Mucosa of rectum (tissue), 2 donors: ENCODE data around the gene SEMA7A.

Experiments
- H3K27ac ChIP-seq, 2 donors: one replicate each; pipeline ENCODE4 v1.7.0; 2013; ENCODE audit warnings: inconsistent platforms in 2 of 2, low read depth in 2 of 2, low read length in 2 of 2
- H3K27me3 ChIP-seq, 2 donors: one replicate each; pipeline ENCODE4 v1.7.0; 2013; ENCODE audit warnings: low read length in 2 of 2; ENCODE audit not compliant: control insufficient read depth in 2 of 2, insufficient read depth in 2 of 2
- H3K36me3 ChIP-seq, 2 donors: one replicate each; pipeline ENCODE4 v1.7.0; 2013; ENCODE audit warnings: low read length in 2 of 2; ENCODE audit not compliant: control insufficient read depth in 2 of 2, insufficient read depth in 2 of 2
- H3K4me1 ChIP-seq, 2 donors: one replicate each; pipeline ENCODE4 v1.7.0; 2013; ENCODE audit warnings: low read length in 2 of 2, mild to moderate bottlenecking in 1 of 2; ENCODE audit not compliant: control insufficient read depth in 2 of 2, insufficient read depth in 2 of 2
- H3K4me3 ChIP-seq, 2 donors: one replicate each; pipeline ENCODE4 v1.7.0; 2013; ENCODE audit warnings: low read length in 2 of 2
- H3K9ac ChIP-seq, 2 donors: one replicate each; pipeline ENCODE4 v1.7.0; 2013; ENCODE audit warnings: low read length in 2 of 2, low read depth in 1 of 2, mild to moderate bottlenecking in 1 of 2
- H3K9me3 ChIP-seq, 2 donors: one replicate each; pipeline ENCODE4 v1.7.0; 2013; ENCODE audit warnings: low read length in 2 of 2; ENCODE audit not compliant: control insufficient read depth in 2 of 2
- donor health status: healthy.
- donor health status: Normal muscosa, but diverticular disease.

Gene SEMA7A

DNA sequence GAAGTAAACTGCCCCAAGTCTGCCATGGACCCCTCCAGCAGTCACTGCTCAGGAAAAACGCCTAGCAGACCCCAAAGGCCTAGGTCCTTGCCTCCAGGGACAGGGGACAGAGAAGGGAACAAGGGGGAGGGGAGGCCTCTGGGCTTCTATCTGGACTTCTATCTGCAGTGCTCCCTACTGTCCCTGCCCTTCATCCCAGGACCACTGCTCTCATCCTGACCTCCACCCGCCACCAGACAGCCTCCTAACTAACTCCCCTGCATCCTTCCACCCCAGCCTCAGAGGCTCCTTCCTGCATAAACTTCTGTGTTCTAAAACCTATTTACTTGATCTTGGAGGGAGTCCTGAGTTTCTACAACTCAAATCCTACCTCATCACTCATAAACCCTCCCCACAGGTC lies 25.4 kb downstream of the SEMA7A start:
- H3K27ac ChIP-seq: no peak overlapping the region
- H3K36me3 ChIP-seq: no peaks in the 10 kb centered on the region
- no peaks in the 10 kb centered on the region for H3K27me3 ChIP-seq
- H3K9ac ChIP-seq: no peak overlapping the region
- H3K4me3 ChIP-seq: no peak overlapping the region
- peaks cover 3% of the 10 kb centered on the region in 2 donors for H3K4me1 ChIP-seq
- no peaks in the 10 kb centered on the region for H3K9me3 ChIP-seq

DNA sequence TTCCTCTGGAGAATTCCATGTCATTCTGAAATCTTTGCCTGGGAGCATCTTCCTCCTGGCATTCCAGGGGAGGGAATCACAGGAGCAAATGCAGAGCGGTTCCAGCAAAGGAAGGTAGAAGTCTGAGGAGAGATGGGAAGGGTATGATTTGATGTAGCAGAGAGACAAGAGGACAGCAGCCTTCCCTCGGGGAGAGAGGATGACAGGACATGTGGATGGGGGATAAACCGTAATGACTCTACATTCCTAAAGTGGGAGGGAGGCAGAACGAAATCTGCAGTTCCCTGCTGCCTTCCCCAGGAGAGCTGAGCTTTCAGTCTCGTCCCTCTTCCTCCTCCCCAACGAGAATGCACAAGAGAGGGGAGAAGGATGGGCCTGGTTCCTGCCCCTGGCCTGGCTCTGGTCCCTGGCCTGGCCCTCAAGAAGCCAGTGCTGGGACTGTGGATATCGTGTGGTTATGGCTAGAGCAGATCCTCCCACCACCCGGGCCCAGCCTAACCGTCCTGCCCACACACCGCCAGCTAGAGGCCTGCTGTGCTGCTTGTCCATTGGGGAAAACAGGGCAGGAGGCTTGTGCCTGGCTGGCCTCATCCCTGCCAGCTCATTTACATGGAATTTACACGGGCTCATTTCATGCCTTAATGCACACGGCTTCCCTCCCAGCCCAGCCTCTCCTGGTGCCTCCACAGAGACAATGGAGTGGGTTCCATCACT lies 26.6 kb downstream of the SEMA7A start:
- Histone ChIP-seq H3K36me3 (no peaks in the 10 kb centered on the region), H3K27me3 (no peaks in the 10 kb centered on the region), H3K27ac (no peak overlapping the region), H3K4me3 (no peak overlapping the region), H3K4me1 (peaks cover 5 to 13% of the 10 kb centered on the region in 2 donors), H3K9me3 (no peaks in the 10 kb centered on the region), H3K9ac (no peak overlapping the region)

DNA sequence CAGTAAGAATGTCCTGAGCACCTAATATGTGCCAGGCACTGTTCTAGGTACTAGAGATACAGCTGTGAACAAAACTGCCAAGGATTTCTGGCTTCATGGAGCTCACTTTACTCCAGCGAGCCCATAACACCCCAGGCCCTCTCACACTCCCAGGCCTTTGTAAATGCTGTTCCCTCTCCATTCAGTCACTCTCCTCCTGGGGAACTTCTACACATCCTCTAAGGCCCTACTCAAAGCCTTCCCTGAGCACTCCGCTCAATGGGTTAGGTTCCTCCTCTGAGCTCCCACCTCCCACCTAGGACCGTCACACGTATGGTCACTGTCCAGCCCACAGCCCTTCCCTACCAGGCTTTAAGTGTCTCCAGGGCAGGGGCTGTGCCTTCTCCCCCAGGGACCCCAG lies 27.2 kb downstream of the SEMA7A start:
- H3K36me3 ChIP-seq: no peaks in the 10 kb centered on the region
- H3K4me1 ChIP-seq: peaks cover 5 to 14% of the 10 kb centered on the region in 2 donors
- no peaks in the 10 kb centered on the region for H3K27me3 ChIP-seq
- no peak overlapping the region for H3K27ac ChIP-seq
- H3K9me3 ChIP-seq: no peaks in the 10 kb centered on the region
- no peak overlapping the region for H3K9ac ChIP-seq
- H3K4me3 ChIP-seq: no peak overlapping the region

DNA sequence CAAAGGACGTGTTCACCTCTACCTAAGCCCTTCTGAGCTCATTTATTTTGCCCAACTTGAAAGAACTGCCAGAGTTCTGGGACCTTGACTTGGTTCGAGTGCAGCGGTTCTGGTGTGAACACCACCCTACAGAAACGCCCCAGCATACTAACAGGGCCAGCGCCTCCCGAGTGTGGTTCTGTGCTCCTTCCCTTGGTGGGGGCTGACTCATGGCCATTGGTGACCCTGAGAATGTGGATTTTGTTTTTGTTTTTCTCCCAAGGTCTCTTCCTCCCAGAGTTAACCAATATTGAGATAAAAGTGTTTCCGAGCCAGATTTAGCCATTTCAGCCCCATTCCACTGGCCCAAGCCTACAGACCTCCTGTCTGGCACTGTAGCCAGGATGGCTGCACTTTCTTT lies 27.9 kb downstream of the SEMA7A start:
- H3K27me3 ChIP-seq: no peaks in the 10 kb centered on the region
- no peaks in the 10 kb centered on the region for H3K9me3 ChIP-seq
- H3K9ac ChIP-seq: no peak overlapping the region
- H3K27ac ChIP-seq: no peak overlapping the region
- H3K4me3 ChIP-seq: no peak overlapping the region
- H3K4me1 ChIP-seq: peaks cover 5 to 20% of the 10 kb centered on the region in 2 donors
- H3K36me3 ChIP-seq: no peaks in the 10 kb centered on the region

DNA sequence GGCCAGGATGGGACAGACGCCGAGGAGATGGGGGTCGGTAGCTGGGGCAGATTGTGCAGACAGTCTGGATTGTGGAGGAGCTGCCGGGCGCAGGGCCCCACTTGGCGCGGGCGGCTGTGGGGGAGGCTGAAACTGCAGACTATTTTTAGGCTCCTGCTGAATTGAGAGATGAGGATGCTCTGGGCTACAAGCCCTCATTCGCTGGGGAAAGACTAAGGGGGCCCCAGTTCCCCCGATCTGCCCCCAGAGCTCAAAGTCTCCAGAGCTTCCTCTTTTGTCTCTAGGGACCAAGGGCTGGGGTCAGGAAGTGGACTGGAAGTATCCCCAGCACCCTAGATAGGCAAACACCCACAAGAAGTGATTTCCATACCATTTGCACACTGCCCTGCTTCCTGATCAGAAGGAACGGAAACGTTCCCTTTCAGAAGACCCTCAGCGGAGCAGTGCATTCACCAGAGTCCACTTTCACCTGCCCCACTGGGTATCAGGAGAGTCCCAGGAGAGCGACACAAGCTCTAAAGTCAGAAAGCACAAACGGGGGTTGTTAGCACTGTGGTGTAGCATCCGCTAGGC lies 29.7 kb downstream of the SEMA7A start:
- no peaks in the 10 kb centered on the region for H3K9me3 ChIP-seq
- H3K27me3 ChIP-seq: no peaks in the 10 kb centered on the region
- no peak overlapping the region for H3K9ac ChIP-seq
- H3K4me3 ChIP-seq: no peak overlapping the region
- peak overlapping the region in 1 of 2 donors; percentile 71 for H3K27ac ChIP-seq
- no peaks in the 10 kb centered on the region for H3K36me3 ChIP-seq
- H3K4me1 ChIP-seq: peaks cover 5 to 20% of the 10 kb centered on the region in 2 donors

DNA sequence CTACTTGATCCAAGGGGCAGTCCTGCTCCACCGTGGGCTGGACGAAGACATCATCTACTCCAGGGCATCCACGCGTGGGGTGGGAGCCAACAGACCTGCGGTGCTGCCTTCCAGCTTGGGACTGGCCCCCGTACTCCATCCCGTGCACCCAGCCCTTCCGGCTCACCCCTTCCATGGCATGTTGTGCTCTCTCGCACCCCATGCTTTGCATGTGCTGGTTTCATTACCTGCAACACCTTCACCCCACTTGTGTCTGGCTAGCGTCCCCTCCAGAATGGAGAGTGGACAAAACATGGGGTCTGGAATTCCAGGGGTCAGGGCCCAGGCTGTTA lies 30.2 kb downstream of the SEMA7A start:
- Histone ChIP-seq H3K27ac (peak overlapping the region in 1 of 2 donors; percentile 71), H3K9ac (peak overlapping the region in 1 of 2 donors; percentile 6)

DNA sequence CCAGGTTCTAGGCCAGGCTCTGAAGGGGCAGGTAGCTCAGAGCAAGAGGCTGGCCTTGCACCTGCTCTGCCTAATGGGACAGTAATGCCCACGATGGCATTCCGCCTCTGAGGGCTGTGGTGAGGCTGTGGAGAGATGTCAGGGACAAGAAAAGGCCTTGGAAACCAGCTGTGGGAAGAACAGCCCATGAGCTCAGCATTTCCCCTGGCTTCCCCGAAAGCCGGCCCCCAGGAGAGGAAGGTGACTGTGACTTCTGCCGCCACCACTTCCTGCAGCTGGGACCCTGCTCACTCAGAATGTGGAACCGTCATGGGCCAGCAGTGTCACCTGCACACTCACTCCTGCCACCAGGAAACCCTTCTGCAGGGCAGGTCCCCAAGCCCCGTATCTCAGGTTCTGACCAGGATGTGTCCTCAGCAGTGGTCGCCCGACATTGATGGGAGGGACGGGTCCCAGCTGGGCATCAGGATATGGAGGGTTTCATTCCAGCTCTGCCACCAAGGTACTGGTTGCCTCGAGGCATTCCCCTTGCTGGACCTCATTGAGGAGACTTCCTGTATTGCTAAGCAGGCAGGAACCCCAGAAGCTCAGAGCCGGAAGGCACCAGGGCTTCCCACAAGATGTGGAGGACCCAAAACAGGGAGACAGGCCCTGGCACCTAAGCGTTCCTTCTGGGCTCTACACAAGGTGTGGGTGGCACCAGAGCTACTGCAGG lies 30.7 kb downstream of the SEMA7A start:
- H3K27ac ChIP-seq: peak overlapping the region in 1 of 2 donors; percentile 71
- H3K9me3 ChIP-seq: no peaks in the 10 kb centered on the region
- H3K4me1 ChIP-seq: peaks cover 5 to 20% of the 10 kb centered on the region in 2 donors
- peak overlapping the region in 1 of 2 donors; percentile 37 for H3K4me3 ChIP-seq
- H3K9ac ChIP-seq: no peak overlapping the region
- no peaks in the 10 kb centered on the region for H3K36me3 ChIP-seq
- H3K27me3 ChIP-seq: no peaks in the 10 kb centered on the region

More for the DNA sequence above, 30.2 kb downstream of the SEMA7A start:
- H3K9me3 ChIP-seq: no peaks in the 10 kb centered on the region
- peak overlapping the region in 1 of 2 donors; percentile 37 for H3K4me3 ChIP-seq
- peaks cover 5 to 20% of the 10 kb centered on the region in 2 donors for H3K4me1 ChIP-seq
- no peaks in the 10 kb centered on the region for H3K27me3 ChIP-seq
- no peaks in the 10 kb centered on the region for H3K36me3 ChIP-seq

DNA sequence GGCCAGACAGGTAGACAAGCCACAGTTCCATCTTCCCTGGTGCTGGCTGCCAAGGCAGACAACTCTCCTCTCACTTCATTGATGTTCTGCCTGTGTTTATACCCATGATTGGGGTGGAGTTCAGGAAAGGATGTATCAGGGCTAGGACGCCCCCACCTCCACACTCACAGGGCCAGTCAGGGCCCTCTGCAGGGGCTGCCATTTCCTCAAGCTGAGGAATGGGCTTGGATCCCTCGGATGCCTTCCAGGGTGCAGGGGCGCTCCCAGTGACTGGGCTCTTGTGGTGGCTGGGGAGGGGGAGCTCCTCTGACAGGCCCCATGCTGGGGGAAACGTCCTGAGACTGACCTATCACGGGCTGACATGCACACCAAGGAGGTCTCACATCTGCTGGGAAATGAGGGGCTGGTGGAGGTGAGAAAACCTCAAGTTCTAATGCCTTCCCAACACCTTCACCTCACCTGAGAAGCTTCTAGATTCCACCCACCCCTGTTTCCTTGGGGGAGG lies 31.4 kb downstream of the SEMA7A start:
- Histone ChIP-seq H3K36me3 (no peaks in the 10 kb centered on the region), H3K9ac (no peak overlapping the region), H3K27ac (peak overlapping the region in 1 of 2 donors; percentile 52), H3K4me3 (no peak overlapping the region), H3K4me1 (peaks cover 5 to 20% of the 10 kb centered on the region in 2 donors), H3K27me3 (no peaks in the 10 kb centered on the region), H3K9me3 (no peaks in the 10 kb centered on the region)

DNA sequence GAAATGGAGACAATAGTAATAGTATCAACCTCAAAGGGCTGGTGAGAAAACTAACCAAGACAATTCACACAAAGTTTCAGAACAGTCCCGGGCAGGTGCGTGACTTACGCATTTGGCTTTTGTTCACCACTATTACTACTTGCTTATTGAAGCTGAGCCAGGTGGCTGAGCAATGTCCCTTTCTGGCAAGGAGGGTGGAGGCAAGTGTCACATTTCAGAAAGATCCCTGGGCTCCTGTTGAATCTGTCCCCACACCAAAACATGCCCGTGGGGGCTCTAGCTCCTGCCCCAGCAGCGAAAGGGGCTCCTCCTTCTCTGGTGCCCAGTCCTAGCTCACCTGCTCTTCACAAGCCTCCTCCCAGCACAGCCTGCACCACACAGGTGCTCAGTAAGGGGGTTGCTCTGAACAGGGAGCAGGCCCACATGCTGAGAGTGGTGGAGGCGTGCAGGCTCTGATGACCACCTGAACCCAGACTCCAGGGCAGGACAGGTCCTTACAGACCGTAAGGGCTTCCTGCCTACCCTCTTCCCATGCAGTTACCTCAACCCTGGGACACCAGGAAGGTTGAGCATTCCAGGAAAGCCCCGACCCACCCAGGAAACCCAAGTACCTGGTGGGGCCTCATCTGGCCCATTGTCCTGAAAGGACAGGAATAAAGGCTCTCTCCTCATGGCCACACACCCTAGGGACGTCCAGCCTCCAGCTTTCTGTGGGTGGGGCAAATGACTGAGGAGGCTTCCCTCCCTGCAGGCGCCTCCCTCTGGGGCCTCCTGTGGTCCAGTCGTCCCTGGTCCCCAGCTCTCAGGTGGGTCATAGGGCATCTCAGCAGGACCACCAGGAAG lies 32.6 kb downstream of the SEMA7A start:
- peak overlapping the region in 1 of 2 donors; percentile 32 for H3K27ac ChIP-seq
- H3K4me3 ChIP-seq: no peak overlapping the region

More for the DNA sequence above, 32.6 kb downstream of the SEMA7A start:
- H3K4me1 ChIP-seq: peaks cover 5 to 23% of the 10 kb centered on the region in 2 donors
- H3K9ac ChIP-seq: no peak overlapping the region
- no peaks in the 10 kb centered on the region for H3K36me3 ChIP-seq
- H3K9me3 ChIP-seq: no peaks in the 10 kb centered on the region
- H3K27me3 ChIP-seq: no peaks in the 10 kb centered on the region
